ENCODE data around the gene AGXT2.

AGXT2 gene

DNA sequence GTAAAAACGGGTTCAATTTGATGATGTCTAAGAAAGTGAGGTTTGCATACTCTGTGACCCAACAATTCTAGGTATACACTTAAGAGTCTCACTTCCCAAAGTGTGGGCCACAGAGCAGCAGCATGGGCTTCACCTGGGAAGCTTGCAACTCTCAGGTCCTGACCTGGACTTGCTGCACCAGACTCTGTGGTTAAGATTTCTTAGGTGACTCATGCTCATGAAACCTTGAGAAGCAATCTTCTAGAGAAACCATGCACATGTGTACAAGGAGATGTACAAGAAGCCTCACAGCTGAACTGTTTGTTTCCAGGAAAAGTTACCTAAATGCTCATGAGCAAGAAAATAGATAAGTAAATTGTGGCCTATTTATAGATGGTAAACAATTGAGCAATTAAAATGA, 88.4 kb downstream of the AGXT2 start:
- no peak for DNase-seq

DNA sequence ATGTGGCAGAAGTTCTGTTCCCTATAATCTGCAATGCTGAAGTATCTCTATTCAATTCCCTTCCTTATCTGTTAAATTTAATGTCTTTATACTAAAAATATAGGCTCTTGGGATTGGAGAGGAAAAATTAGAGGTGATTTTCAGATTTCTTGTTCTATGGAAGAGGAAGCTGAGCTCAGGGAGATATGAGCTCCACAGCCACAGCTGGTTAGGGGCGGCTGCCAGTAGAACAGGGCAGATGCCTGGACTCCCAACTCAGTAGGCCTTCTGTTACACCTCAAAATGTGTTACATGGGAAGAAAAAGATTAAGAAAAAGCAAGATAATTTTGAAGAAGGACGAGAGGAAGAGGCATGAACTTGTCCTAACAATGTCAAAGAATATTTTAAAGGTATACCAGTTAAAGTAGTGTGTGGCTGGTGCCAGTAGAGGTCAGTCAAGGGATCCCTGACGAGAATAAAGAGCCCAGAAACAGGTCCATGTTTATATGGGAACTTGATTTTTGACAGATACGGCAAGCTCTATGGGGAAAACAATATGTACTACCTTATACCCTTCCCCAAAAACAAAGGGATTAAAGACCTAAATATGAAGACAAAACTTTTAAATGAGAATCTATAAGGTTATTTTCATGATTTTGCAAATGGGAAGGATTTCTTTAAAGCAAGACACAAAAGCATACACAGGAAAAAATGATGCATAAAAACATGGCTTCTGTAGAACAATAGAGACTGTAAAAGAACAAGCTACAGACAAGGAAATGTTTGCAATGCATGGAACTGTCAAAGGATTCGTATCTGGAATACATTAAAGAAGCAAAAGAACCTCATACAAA, 89.7 kb downstream of the AGXT2 start:
- DNase-seq, result peak; percentile 23

DNA sequence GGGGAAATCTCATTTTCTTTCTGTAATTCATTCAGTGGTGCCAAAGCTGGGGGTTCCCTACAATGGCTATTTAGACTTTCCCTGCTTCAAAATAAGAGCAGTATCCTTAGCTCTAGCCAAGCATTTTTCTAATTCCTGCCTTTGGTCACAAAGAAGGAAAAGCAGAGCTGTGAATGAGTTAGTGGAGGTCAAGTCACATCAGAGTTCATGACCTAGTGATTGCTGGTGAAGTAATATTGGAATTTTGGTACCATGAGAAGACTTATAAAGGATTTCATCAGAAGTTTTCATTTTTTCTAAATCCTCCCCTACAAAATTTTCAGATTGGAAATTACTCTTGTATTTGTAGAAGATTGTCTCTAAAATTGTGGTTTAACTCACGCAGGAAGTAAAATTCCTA, 90.4 kb downstream of the AGXT2 start:
- peak; percentile 8 for DNase-seq

Measured in fibroblast of skin of scalp (primary cell).